ENCODE data around the gene FBL. TPM values are rescaled to one million over a fixed set of nuclear protein-coding genes. Genes with fewer than 3 reads are reported as not detected.

The FBL gene
- total RNA-seq, 1 experiment from 2014 or later: 186 TPM

- ChIA-PET CTCF (no interaction called here), POLR2A (ENCODE audit: unreplicated experiment) (no interaction called here)
- BruUV-seq (replicated peaks): no TSS peak
- peak; percentile 60 for DNase-seq
- Histone ChIP-seq H3K36me3 (ENCODE audit: low read depth, low read length) (no peaks in the 10 kb centered on the region), H3K27ac (ENCODE audit: low read length) (no peak overlapping the region), H3K27me3 (ENCODE audit: low read length) (no peaks in the 10 kb centered on the region), H4K20me1 (ENCODE audit: low read length) (no peaks in the 10 kb centered on the region), H3K4me1 (ENCODE audit: insufficient read depth, low read length) (peaks cover 19% of the 10 kb centered on the region), H3K4me2 (ENCODE audit: low read length) (no peak overlapping the region), H3F3A (ENCODE audit: low read length, unreplicated experiment) (no peaks in the 10 kb centered on the region), H3K9me3 (ENCODE audit: low read length) (no peaks in the 10 kb centered on the region), H3K9ac (ENCODE audit: low read length) (no peak overlapping the region), H2AFZ (ENCODE audit: low read length) (no peak overlapping the region), H3K9me2 (replicated peaks; ENCODE audit: low read length) (no peaks in the 10 kb centered on the region), H3K79me2 (ENCODE audit: low read length) (peaks cover 4% of the 10 kb centered on the region), H3K4me3 (ENCODE audit: low read length) (no peak overlapping the region)
- TF ChIP-seq EZH2 (IDR thresholded peaks at IDR 0.05; ENCODE audit: low read length, unreplicated experiment): no peak
- no peak for TF ChIP-seq EZH2phosphoT487 (IDR thresholded peaks at IDR 0.05; ENCODE audit: borderline replicate concordance, low read length)
- TF ChIP-seq CTCF (conservative IDR thresholded peaks at IDR 0.05; ENCODE audit: low read depth, low read length): no peak
- peak; percentile 32 for ATAC-seq
- intact Hi-C loops (cut with micrococcal nuclease): no loop called here
These were observed 4.7 kb upstream of the FBL start for GRCh38 chr19:39850892-39851291.

- Histone ChIP-seq H3K4me1 (ENCODE audit: insufficient read depth, low read length) (peaks cover 32% of the 10 kb centered on the region), H3K79me2 (ENCODE audit: low read length) (peaks cover 29% of the 10 kb centered on the region), H3K36me3 (ENCODE audit: low read depth, low read length) (no peaks in the 10 kb centered on the region), H3K4me2 (ENCODE audit: low read length) (no peak overlapping the region), H3K9ac (ENCODE audit: low read length) (no peak overlapping the region), H3F3A (ENCODE audit: low read length, unreplicated experiment) (no peaks in the 10 kb centered on the region), H3K27me3 (ENCODE audit: low read length) (no peaks in the 10 kb centered on the region), H2AFZ (ENCODE audit: low read length) (no peak overlapping the region), H3K9me3 (ENCODE audit: low read length) (no peaks in the 10 kb centered on the region), H3K9me2 (replicated peaks; ENCODE audit: low read length) (no peaks in the 10 kb centered on the region), H3K27ac (ENCODE audit: low read length) (no peak overlapping the region), H4K20me1 (ENCODE audit: low read length) (peaks cover 21% of the 10 kb centered on the region), H3K4me3 (ENCODE audit: low read length) (no peak overlapping the region)
- TF ChIP-seq EZH2 (IDR thresholded peaks at IDR 0.05; ENCODE audit: low read length, unreplicated experiment): no peak
- TF ChIP-seq EZH2phosphoT487 (IDR thresholded peaks at IDR 0.05; ENCODE audit: borderline replicate concordance, low read length): no peak
- no peak for TF ChIP-seq CTCF (conservative IDR thresholded peaks at IDR 0.05; ENCODE audit: low read depth, low read length)
- no peak for DNase-seq
- no peak for ATAC-seq
- ChIA-PET POLR2A (ENCODE audit: unreplicated experiment) (no interaction called here), CTCF (interaction anchor here (0.8 kb wide), 1 partner anchor 112 kb away, joined by 4 read pairs; no protein-coding TSS in a partner anchor)
- no TSS peak for BruUV-seq (replicated peaks)
- intact Hi-C loops (cut with micrococcal nuclease): no loop called here
These were observed 2.2 kb upstream of the FBL start for GRCh38 chr19:39848392-39848791.

GRCh38 chr19:39847525-39847924, 1.3 kb upstream of the FBL start:
- no peak overlapping the region for H3K4me3 ChIP-seq (ENCODE audit: low read length)
- ChIA-PET POLR2A (ENCODE audit: unreplicated experiment) (no interaction called here), CTCF (interaction anchor here (0.8 kb wide), 1 partner anchor 113 kb away, joined by 4 read pairs; no protein-coding TSS in a partner anchor)
- no peak overlapping the region for H3K4me2 ChIP-seq (ENCODE audit: low read length)
- H3K27ac ChIP-seq (ENCODE audit: low read length): no peak overlapping the region
- ATAC-seq (no peak), DNase-seq (no peak)
- H3K4me1 ChIP-seq (ENCODE audit: insufficient read depth, low read length): peaks cover 41% of the 10 kb centered on the region
- no peaks in the 10 kb centered on the region for H3K27me3 ChIP-seq (ENCODE audit: low read length)
- no peaks in the 10 kb centered on the region for H3F3A ChIP-seq (ENCODE audit: low read length, unreplicated experiment)
- H3K9ac ChIP-seq (ENCODE audit: low read length): no peak overlapping the region
- no peaks in the 10 kb centered on the region for H3K36me3 ChIP-seq (ENCODE audit: low read depth, low read length)
- BruUV-seq (replicated peaks): no TSS peak
- no peak overlapping the region for H2AFZ ChIP-seq (ENCODE audit: low read length)
- no peaks in the 10 kb centered on the region for H3K9me3 ChIP-seq (ENCODE audit: low read length)
- H3K9me2 ChIP-seq (replicated peaks; ENCODE audit: low read length): no peaks in the 10 kb centered on the region
- intact Hi-C loops (cut with micrococcal nuclease): no loop called here
- H3K79me2 ChIP-seq (ENCODE audit: low read length): peaks cover 38% of the 10 kb centered on the region
- peaks cover 29% of the 10 kb centered on the region for H4K20me1 ChIP-seq (ENCODE audit: low read length)
- TF ChIP-seq EZH2phosphoT487 (IDR thresholded peaks at IDR 0.05; ENCODE audit: borderline replicate concordance, low read length): no peak
- TF ChIP-seq CTCF (conservative IDR thresholded peaks at IDR 0.05; ENCODE audit: low read depth, low read length): no peak
- no peak for TF ChIP-seq EZH2 (IDR thresholded peaks at IDR 0.05; ENCODE audit: low read length, unreplicated experiment)

Data from PC-3 (cell line).